HG03135 (cell line): ENCODE data around the gene FLT3.
"Not testable (repeated sequence)": the region's sequence is repeated elsewhere in the genome, so short reads cannot be mapped to it uniquely, and the experiment has no call there.

ENCODE experiments used
- ATAC-seq: cut with Tn5 transposase; IDR thresholded peaks from one replicate; pipeline ENCODE4 v1.9.1; 2021; ENCODE audit warnings: mild to moderate bottlenecking, moderate library complexity; ENCODE audit not compliant: unreplicated experiment

The FLT3 gene

GRCh38 chr13:27975564-27976361 is 124.6 kb downstream of the FLT3 start:
- ATAC-seq, result no peak

- no peak for ATAC-seq
Measured at GRCh38 chr13:27973961-27974662, 126.3 kb downstream of the FLT3 start.

- ATAC-seq, result no peak
Measured at GRCh38 chr13:27973291-27973690, 127.1 kb downstream of the FLT3 start.

- ATAC-seq, result no peak
Measured at GRCh38 chr13:27972478-27972820, 127.9 kb downstream of the FLT3 start.

- ATAC-seq, result no peak
Measured at GRCh38 chr13:27971776-27972477, 128.4 kb downstream of the FLT3 start.

GRCh38 chr13:27971236-27971645 is 129.1 kb downstream of the FLT3 start:
- ATAC-seq, result no peak

- ATAC-seq, result no peak
Measured at GRCh38 chr13:27970382-27971235, 129.8 kb downstream of the FLT3 start.

GRCh38 chr13:27969866-27970229 is 130.5 kb downstream of the FLT3 start:
- ATAC-seq, result no peak

- ATAC-seq, result no peak
Measured at GRCh38 chr13:27969082-27969865, 131.1 kb downstream of the FLT3 start, which contains the start of gene CDX2. TSS of gene CDX2 (minus strand) at chr13:27969315. CDS start at chr13:27969006, 309 bp downstream.

GRCh38 chr13:27968316-27969081 is 131.9 kb downstream of the FLT3 start:
- ATAC-seq, result no peak

- ATAC-seq, result no peak
Measured at GRCh38 chr13:27967736-27968315, 132.6 kb downstream of the FLT3 start.

GRCh38 chr13:27967203-27967735 is 133.1 kb downstream of the FLT3 start:
- ATAC-seq, result no peak

- ATAC-seq, result no peak
Measured at GRCh38 chr13:27966641-27967202, 133.7 kb downstream of the FLT3 start.

GRCh38 chr13:27965740-27966640 is 134.4 kb downstream of the FLT3 start:
- no peak for ATAC-seq

- ATAC-seq, result no peak
Measured at GRCh38 chr13:27965343-27965739, 135.0 kb downstream of the FLT3 start.

GRCh38 chr13:27964741-27965323 is 135.5 kb downstream of the FLT3 start:
- no peak for ATAC-seq

- ATAC-seq, result not testable (repeated sequence)
Measured at GRCh38 chr13:27964206-27964605, 136.2 kb downstream of the FLT3 start.
